K562 (cell line): ENCODE data around the gene ADAMTSL2. TPM values are rescaled to one million over a fixed set of nuclear protein-coding genes. Genes with fewer than 3 reads are reported as not detected.

Source experiments
- ATAC-seq: fragments of 200-7000 bp; cut with Tn5 transposase; 3 replicates; pipeline ENCODE4 v1.9.1; 2020; ENCODE audit warnings: moderate library complexity
- BruUV-seq: library from RNA; stranded (reverse); fragments of 400-500 nt; replicated peaks from 2 replicates; lab custom pipeline; 2021; lab: Mats Ljungman, UMichigan
- CTCF ChIA-PET: fragments of 300-600 bp; formaldehyde crosslinking; extraction: SDS; loops from one replicate; lab custom pipeline; 2021; ENCODE audit warnings: low intra/inter-chr PET ratio; lab: Yijun Ruan, JAX
- POLR2A ChIA-PET: fragments of 300-600, 350-650 bp; sonication (Branson Sonifier 250); formaldehyde crosslinking; extraction: SDS; loops from one replicate; lab custom pipeline; 2021; ENCODE audit warnings: antibody characterized with exemption, inconsistent platforms; lab: Yijun Ruan, JAX
- DNase-seq, 4 experiments: peaks; one replicate each; pipeline versions ENCODE4 v3.0.0 to v3.0.0-alpha.2; 2011 to 2018; ENCODE audit warnings: low spot score in 3 of 4, mixed read lengths in 3 of 4; ENCODE audit errors: extremely low read depth in 1 of 4
- FAIRE-seq: peaks from 2 replicates; lab custom pipeline; 2011; peaks lifted over from hg19 to GRCh38; lab: Jason Lieb, UNC
- H2AFZ ChIP-seq: 2 replicates; pipeline ENCODE4 v1.6.0; 2011; ENCODE audit warnings: low read depth, low read length, control low read depth, inconsistent platforms
- H3K27ac ChIP-seq: fragments of 200-600 bp; 3 replicates; pipeline ENCODE4 v1.8.0; 2011; ENCODE audit warnings: low read depth, mild to moderate bottlenecking, control low read depth, inconsistent platforms, low read length, moderate library complexity, mixed read lengths; ENCODE audit errors: extremely low read depth
- H3K27me3 ChIP-seq, 2 experiments: fragments of 300-600 bp in 1 of 2; 2 replicates in 1 of 2; 3 replicates in 1 of 2; pipeline versions ENCODE4 v1.6.0 to v1.8.0; 2011; ENCODE audit warnings: inconsistent platforms in 2 of 2, low read length in 2 of 2, mild to moderate bottlenecking in 1 of 2, mixed read lengths in 1 of 2, moderate library complexity in 1 of 2; ENCODE audit not compliant: control insufficient read depth in 2 of 2, insufficient read depth in 2 of 2
- H3K36me3 ChIP-seq: fragments of 300-600 bp; 3 replicates; pipeline ENCODE4 v1.8.0; 2011; ENCODE audit warnings: mild to moderate bottlenecking, low read length, inconsistent platforms; ENCODE audit not compliant: control insufficient read depth, insufficient read depth
- H3K4me1 ChIP-seq, 2 experiments: fragments of 200-600 bp in 1 of 2; replicated peaks in 1 of 2; 2 replicates in 1 of 2; 3 replicates in 1 of 2; pipeline versions ENCODE4 v1.5.1 to v1.8.0; 2011; ENCODE audit warnings: inconsistent platforms in 2 of 2, low read length in 2 of 2, mild to moderate bottlenecking in 1 of 2, mixed read lengths in 1 of 2, moderate library complexity in 1 of 2; ENCODE audit not compliant: control insufficient read depth in 2 of 2, insufficient read depth in 2 of 2
- H3K4me2 ChIP-seq: 2 replicates; pipeline ENCODE4 v1.6.1; 2011; ENCODE audit warnings: low read length, control low read depth, inconsistent platforms, mixed read lengths; ENCODE audit not compliant: insufficient read depth
- H3K4me3 ChIP-seq: fragments of 200-600 bp; sonication (generic), shearing (Covaris generic); 2 replicates; pipeline ENCODE4 v1.5.1; 2016; ENCODE audit warnings: control low read depth, inconsistent platforms
- H3K79me2 ChIP-seq: fragments of 200-600 bp; 3 replicates; pipeline ENCODE4 v1.8.0; 2011; ENCODE audit warnings: low read length, inconsistent platforms; ENCODE audit not compliant: control insufficient read depth, insufficient read depth
- H3K9ac ChIP-seq, 2 experiments: 2 replicates each; pipeline versions ENCODE4 v1.6.0 to v1.6.1; 2011; ENCODE audit warnings: low read depth in 2 of 2, low read length in 2 of 2, control low read depth in 1 of 2, inconsistent platforms in 1 of 2, mild to moderate bottlenecking in 1 of 2, mixed read lengths in 1 of 2; ENCODE audit not compliant: insufficient read depth in 1 of 2
- H3K9me1 ChIP-seq: one replicate; pipeline ENCODE4 v1.6.0; 2011; ENCODE audit warnings: inconsistent platforms, mild to moderate bottlenecking, low read length, moderate library complexity; ENCODE audit not compliant: control insufficient read depth, insufficient read depth
- H3K9me3 ChIP-seq: replicated peaks from 2 replicates; pipeline ENCODE4 v1.5.1; 2011; ENCODE audit warnings: low read depth, low read length, inconsistent platforms; ENCODE audit not compliant: control insufficient read depth, insufficient read depth
- H4K20me1 ChIP-seq: replicated peaks from 2 replicates; pipeline ENCODE4 v1.6.1; 2011; ENCODE audit warnings: low read length, inconsistent platforms, mixed read lengths; ENCODE audit not compliant: control insufficient read depth, insufficient read depth
- EHMT2 ChIP-seq: fragments of 450-650 bp; IDR thresholded peaks from 2 replicates; pipeline ENCODE4 v1.6.1; 2018; ENCODE audit warnings: antibody characterized with exemption
- MECOM ChIP-seq: fragments of 250-450 bp; sonication (Bioruptor Pico); IDR thresholded peaks from 2 replicates; pipeline ENCODE4 v1.8.0; 2022; ENCODE audit warnings: inconsistent platforms
- ZNF263 ChIP-seq: sonication (generic); formaldehyde crosslinking; IDR thresholded peaks from 2 replicates; pipeline ENCODE4 v1.8.0; 2022; ENCODE audit warnings: mild to moderate bottlenecking, missing genetic modification reagents, borderline replicate concordance
- ZNF830 ChIP-seq: fragments of 250-450 bp; sonication (Bioruptor Pico); IDR thresholded peaks from 2 replicates; pipeline ENCODE4 v1.5.0; 2021; ENCODE audit warnings: mild to moderate bottlenecking
- WGBS: fragments of 100-300 bp; shearing (Covaris generic); methylation state at CpG from one replicate; pipeline ENCODE4 v1.1.6; 2016; ENCODE audit warnings: low coverage, mixed read lengths; ENCODE audit not compliant: insufficient coverage; ENCODE audit errors: missing lambda C conversion rate; 5-methylcytosine and 5-hydroxymethylcytosine counted together
- in situ Hi-C: fragments of 300-500 bp; cut with MboI; formaldehyde crosslinking; loops from 4 replicates; pipeline ENCODE4 v1.15.0; 2018; ENCODE audit warnings: inconsistent platforms, mixed read lengths
- intact Hi-C: fragments of 100-400 bp; cut with micrococcal nuclease; formaldehyde crosslinking; loops from 2 replicates; pipeline ENCODE4 v1.14.2; 2022
- polyA plus RNA-seq, 8 experiments: library from polyadenylated mRNA; depleted of rRNA in 4 of 8; stranded (reverse) in 5 of 8; unstranded in 3 of 8; fragments of >200 nt; fragmentation: Nextera tagmentation in 2 of 8; fragmentation: Illumina TruSeq in 1 of 8; extraction: Ambion mirVana in 2 of 8; extraction: Trizol in 1 of 8; gene quantifications; 2 replicates each; pipeline versions ENCODE4 v1.2.1 to v1.2.3, GENCODE V29; 2011 to 2014; ENCODE audit warnings: inconsistent platforms in 1 of 8, missing spikeins in 1 of 8
- total RNA-seq, 7 experiments: library from RNA; depleted of rRNA in 6 of 7; stranded (reverse); fragments of >200 nt in 6 of 7; fragmentation: Illumina TruSeq in 2 of 7; extraction: Trizol in 2 of 7; gene quantifications; 2 replicates each; pipeline versions ENCODE4 v1.2.1 to v1.2.3, GENCODE V29; 2011 to 2021; ENCODE audit warnings: low replicate concordance in 1 of 7
- TF ChIP-seq, protein P1 (sequence below): fragments of 150-350 bp; IDR thresholded peaks from 2 replicates; pipeline ENCODE4 v1.6.1; 2014; ENCODE audit warnings: low read depth, mild to moderate bottlenecking, low read length, borderline replicate concordance
- TF ChIP-seq, protein P2 (sequence below): fragments of 250-450 bp; sonication (Bioruptor Pico); IDR thresholded peaks from 2 replicates; pipeline ENCODE4 v1.5.0; 2021

The ADAMTSL2 gene
- total and polyA plus RNA-seq, 9 of the 15 experiments (the other 6 are each of a cell fraction or from before 2014, with no cell fraction given), result 0.04 TPM; not detected in 8

DNA sequence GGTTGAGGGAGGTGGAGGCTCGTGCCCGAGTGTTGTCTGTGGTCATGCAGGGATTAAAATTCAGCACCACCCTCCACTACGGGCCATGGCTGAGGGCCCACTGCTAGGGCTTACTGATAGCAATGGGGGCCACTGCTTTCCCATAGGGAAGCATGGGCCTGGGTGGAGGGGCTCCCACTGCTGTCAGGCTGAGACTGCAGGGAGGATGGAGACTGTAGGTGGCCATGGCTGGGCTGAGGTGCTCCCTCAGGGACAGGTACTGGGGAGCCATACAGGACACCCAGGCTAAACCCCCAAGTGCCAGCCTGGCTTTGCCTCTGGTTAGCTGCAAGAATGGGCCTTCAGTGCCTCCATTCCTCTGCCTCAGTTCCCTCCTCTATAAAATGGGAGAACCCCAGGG, 48.6 kb downstream of the ADAMTSL2 start:
- H3K9me1 ChIP-seq, result no peaks in the 10 kb centered on the region
- ATAC-seq, result no peak
- no peak overlapping the region for H3K4me2 ChIP-seq
- TF ChIP-seq MECOM (CRISPR knock-in tag), result no peak
- TF ChIP-seq ZNF830 (CRISPR knock-in tag), result no peak
- TF ChIP-seq, protein P1, sequence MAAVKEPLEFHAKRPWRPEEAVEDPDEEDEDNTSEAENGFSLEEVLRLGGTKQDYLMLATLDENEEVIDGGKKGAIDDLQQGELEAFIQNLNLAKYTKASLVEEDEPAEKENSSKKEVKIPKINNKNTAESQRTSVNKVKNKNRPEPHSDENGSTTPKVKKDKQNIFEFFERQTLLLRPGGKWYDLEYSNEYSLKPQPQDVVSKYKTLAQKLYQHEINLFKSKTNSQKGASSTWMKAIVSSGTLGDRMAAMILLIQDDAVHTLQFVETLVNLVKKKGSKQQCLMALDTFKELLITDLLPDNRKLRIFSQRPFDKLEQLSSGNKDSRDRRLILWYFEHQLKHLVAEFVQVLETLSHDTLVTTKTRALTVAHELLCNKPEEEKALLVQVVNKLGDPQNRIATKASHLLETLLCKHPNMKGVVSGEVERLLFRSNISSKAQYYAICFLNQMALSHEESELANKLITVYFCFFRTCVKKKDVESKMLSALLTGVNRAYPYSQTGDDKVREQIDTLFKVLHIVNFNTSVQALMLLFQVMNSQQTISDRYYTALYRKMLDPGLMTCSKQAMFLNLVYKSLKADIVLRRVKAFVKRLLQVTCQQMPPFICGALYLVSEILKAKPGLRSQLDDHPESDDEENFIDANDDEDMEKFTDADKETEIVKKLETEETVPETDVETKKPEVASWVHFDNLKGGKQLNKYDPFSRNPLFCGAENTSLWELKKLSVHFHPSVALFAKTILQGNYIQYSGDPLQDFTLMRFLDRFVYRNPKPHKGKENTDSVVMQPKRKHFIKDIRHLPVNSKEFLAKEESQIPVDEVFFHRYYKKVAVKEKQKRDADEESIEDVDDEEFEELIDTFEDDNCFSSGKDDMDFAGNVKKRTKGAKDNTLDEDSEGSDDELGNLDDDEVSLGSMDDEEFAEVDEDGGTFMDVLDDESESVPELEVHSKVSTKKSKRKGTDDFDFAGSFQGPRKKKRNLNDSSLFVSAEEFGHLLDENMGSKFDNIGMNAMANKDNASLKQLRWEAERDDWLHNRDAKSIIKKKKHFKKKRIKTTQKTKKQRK, result no peak
- TF ChIP-seq ZNF263, result peak; percentile 61; the same call in 1 of the 2 replicates
- TF ChIP-seq, protein P2, sequence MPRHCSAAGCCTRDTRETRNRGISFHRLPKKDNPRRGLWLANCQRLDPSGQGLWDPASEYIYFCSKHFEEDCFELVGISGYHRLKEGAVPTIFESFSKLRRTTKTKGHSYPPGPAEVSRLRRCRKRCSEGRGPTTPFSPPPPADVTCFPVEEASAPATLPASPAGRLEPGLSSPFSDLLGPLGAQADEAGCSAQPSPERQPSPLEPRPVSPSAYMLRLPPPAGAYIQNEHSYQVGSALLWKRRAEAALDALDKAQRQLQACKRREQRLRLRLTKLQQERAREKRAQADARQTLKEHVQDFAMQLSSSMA (CRISPR knock-in tag), result no peak
- no peak for TF ChIP-seq EHMT2
- no peak for DNase-seq
- H3K4me3 ChIP-seq, result no peak overlapping the region
- no peak overlapping the region for H2AFZ ChIP-seq
- ChIA-PET POLR2A (interaction anchor here (0.8 kb wide), 1 partner anchor 61 kb away, joined by 3 read pairs; no protein-coding TSS in a partner anchor), CTCF (no interaction called here)
- BruUV-seq, result no TSS peak
- no peak overlapping the region for H3K9ac ChIP-seq
- in situ Hi-C loops, result no loop called here
- no peaks in the 10 kb centered on the region for H3K79me2 ChIP-seq
- H3K27ac ChIP-seq, result no peak overlapping the region
- H3K9me3 ChIP-seq, result no peaks in the 10 kb centered on the region
- H3K36me3 ChIP-seq, result no peaks in the 10 kb centered on the region
- WGBS, result 0% methylated on average over 3 of the region's 3 CpGs
- FAIRE-seq, result no peak
- H3K4me1 ChIP-seq, result peaks cover 0 to 14% of the 10 kb centered on the region in 2 experiments; a peak in 2 of 5 replicates
- intact Hi-C loops, result no loop called here
- peaks cover 38 to 82% of the 10 kb centered on the region in 2 experiments; a peak in 4 of 5 replicates for H3K27me3 ChIP-seq
- peaks cover 10% of the 10 kb centered on the region for H4K20me1 ChIP-seq
